WTC11 (cell line): ENCODE results near the gene PDZK1. TPM values are rescaled to one million over a fixed set of nuclear protein-coding genes. Genes with fewer than 3 reads are reported as not detected.
"Not testable (repeated sequence)": the region's sequence is repeated elsewhere in the genome, so short reads cannot be mapped to it uniquely, and the experiment has no call there.

Experiments
- ATAC-seq: fragments of 200-7000 bp; cut with Tn5 transposase; 2 replicates; pipeline ENCODE4 v1.10.0; 2021; ENCODE audit warnings: mild to moderate bottlenecking, moderate library complexity
- CTCF ChIA-PET: fragments of 300-600 bp; sonication (Branson Sonifier 250); formaldehyde crosslinking; loops from one replicate; lab custom pipeline; 2021; ENCODE audit warnings: antibody characterized with exemption; lab: Charles Lee
- POLR2A ChIA-PET: fragments of 350-600 bp; sonication (Branson Sonifier 250); formaldehyde crosslinking; loops from one replicate; lab custom pipeline; 2021; ENCODE audit warnings: antibody characterized with exemption; lab: Charles Lee
- DNase-seq: peaks from one replicate; pipeline ENCODE4 v3.0.0; 2021; ENCODE audit warnings: low spot score
- H3K27ac Mint-ChIP-seq: 2 replicates; pipeline ENCODE4 v1.8.0; 2021; ENCODE audit warnings: mixed read lengths
- H3K27me3 Mint-ChIP-seq: 2 replicates; pipeline ENCODE4 v1.8.0; 2021; ENCODE audit warnings: low read depth, mild to moderate bottlenecking, moderate library complexity, mixed read lengths
- H3K36me3 Mint-ChIP-seq: 2 replicates; pipeline ENCODE4 v1.8.0; 2021; ENCODE audit warnings: mixed read lengths
- H3K4me1 Mint-ChIP-seq: 2 replicates; pipeline ENCODE4 v1.8.0; 2022; ENCODE audit warnings: mixed read lengths
- H3K4me3 Mint-ChIP-seq: 2 replicates; pipeline ENCODE4 v1.8.0; 2021; ENCODE audit warnings: mild to moderate bottlenecking, moderate library complexity, mixed read lengths
- H3K9me3 Mint-ChIP-seq: 2 replicates; pipeline ENCODE4 v1.8.0; 2021; ENCODE audit warnings: mixed read lengths
- CBFB ChIP-seq: sonication (generic); formaldehyde crosslinking; IDR thresholded peaks from 2 replicates; pipeline ENCODE4 v1.8.1; 2022; ENCODE audit warnings: mild to moderate bottlenecking, low read depth, missing genetic modification reagents
- ELF4 ChIP-seq: sonication (generic); formaldehyde crosslinking; IDR thresholded peaks from 2 replicates; pipeline ENCODE4 v1.8.1; 2022; ENCODE audit warnings: low read depth, mild to moderate bottlenecking, moderate library complexity, missing genetic modification reagents
- EMX1 ChIP-seq: fragments of 250-450 bp; sonication (Bioruptor Pico); IDR thresholded peaks from 2 replicates; pipeline ENCODE4 v1.8.0; 2021; ENCODE audit warnings: mild to moderate bottlenecking
- ESRRA ChIP-seq: sonication (generic); formaldehyde crosslinking; IDR thresholded peaks from 2 replicates; pipeline ENCODE4 v1.8.1; 2022; ENCODE audit warnings: mild to moderate bottlenecking, missing genetic modification reagents, borderline replicate concordance
- MXD4 ChIP-seq: fragments of 250-450 bp; sonication (Bioruptor Pico); IDR thresholded peaks from 2 replicates; pipeline ENCODE4 v1.8.0; 2021; ENCODE audit warnings: mild to moderate bottlenecking, moderate library complexity, borderline replicate concordance
- MYBL2 ChIP-seq: sonication (generic); formaldehyde crosslinking; IDR thresholded peaks from 2 replicates; pipeline ENCODE4 v1.8.1; 2023; ENCODE audit warnings: mild to moderate bottlenecking, moderate library complexity, missing genetic modification reagents
- NFE2L1 ChIP-seq: sonication (generic); formaldehyde crosslinking; IDR thresholded peaks from 2 replicates; pipeline ENCODE4 v1.8.1; 2023; ENCODE audit warnings: missing genetic modification reagents
- SMAD4 ChIP-seq: sonication (generic); formaldehyde crosslinking; IDR thresholded peaks from 2 replicates; pipeline ENCODE4 v1.8.0; 2022; ENCODE audit warnings: mild to moderate bottlenecking, missing genetic modification reagents
- ZNF232 ChIP-seq: sonication (generic); formaldehyde crosslinking; IDR thresholded peaks from 2 replicates; pipeline ENCODE4 v1.8.0; 2022; ENCODE audit warnings: mild to moderate bottlenecking, missing genetic modification reagents
- total RNA-seq: library from RNA; stranded (reverse); gene quantifications from 3 replicates; pipeline ENCODE4 v1.2.3, GENCODE V29; 2021
- TF ChIP-seq, protein P1 (sequence below): sonication (generic); formaldehyde crosslinking; IDR thresholded peaks from 2 replicates; pipeline ENCODE4 v1.8.1; 2022; ENCODE audit warnings: low read depth, missing genetic modification reagents, borderline replicate concordance
- TF ChIP-seq, protein P2 (sequence below): fragments of 250-450 bp; sonication (Bioruptor Pico); conservative IDR thresholded peaks from 2 replicates; pipeline ENCODE4 v1.9.0; 2021; ENCODE audit warnings: mild to moderate bottlenecking
- TF ChIP-seq, protein P3 (sequence below): fragments of 250-450 bp; sonication (Bioruptor Pico); IDR thresholded peaks from 2 replicates; pipeline ENCODE4 v1.9.0; 2021; ENCODE audit warnings: mild to moderate bottlenecking
- TF ChIP-seq, protein P4 (sequence below): sonication (generic); formaldehyde crosslinking; IDR thresholded peaks from 2 replicates; pipeline ENCODE4 v1.8.0; 2022; ENCODE audit warnings: mild to moderate bottlenecking, missing genetic modification reagents
- TF ChIP-seq, protein P5 (sequence below): sonication (generic); formaldehyde crosslinking; IDR thresholded peaks from 2 replicates; pipeline ENCODE4 v1.8.0; 2022; ENCODE audit warnings: mild to moderate bottlenecking, missing genetic modification reagents
- TF ChIP-seq, protein P6 (sequence below): sonication (generic); formaldehyde crosslinking; IDR thresholded peaks from 2 replicates; pipeline ENCODE4 v1.8.0; 2023; ENCODE audit warnings: mild to moderate bottlenecking, missing genetic modification reagents
- TF ChIP-seq, protein P7 (sequence below): fragments of 250-450 bp; sonication (Bioruptor Pico); IDR thresholded peaks from 2 replicates; pipeline ENCODE4 v1.9.0; 2021; ENCODE audit warnings: mild to moderate bottlenecking
- TF ChIP-seq, protein P8 (sequence below): fragments of 250-450 bp; sonication (Bioruptor Pico); IDR thresholded peaks from 2 replicates; pipeline ENCODE4 v1.9.0; 2021; ENCODE audit warnings: moderate library complexity, mild to moderate bottlenecking, inconsistent platforms, borderline replicate concordance
- TF ChIP-seq, protein P9 (sequence below): sonication (generic); formaldehyde crosslinking; IDR thresholded peaks from 2 replicates; pipeline ENCODE4 v1.8.1; 2022; ENCODE audit warnings: mild to moderate bottlenecking, moderate library complexity, missing genetic modification reagents

PDZK1 gene
- total RNA-seq, 1 experiment from 2014 or later, result 0.77 TPM

DNA sequence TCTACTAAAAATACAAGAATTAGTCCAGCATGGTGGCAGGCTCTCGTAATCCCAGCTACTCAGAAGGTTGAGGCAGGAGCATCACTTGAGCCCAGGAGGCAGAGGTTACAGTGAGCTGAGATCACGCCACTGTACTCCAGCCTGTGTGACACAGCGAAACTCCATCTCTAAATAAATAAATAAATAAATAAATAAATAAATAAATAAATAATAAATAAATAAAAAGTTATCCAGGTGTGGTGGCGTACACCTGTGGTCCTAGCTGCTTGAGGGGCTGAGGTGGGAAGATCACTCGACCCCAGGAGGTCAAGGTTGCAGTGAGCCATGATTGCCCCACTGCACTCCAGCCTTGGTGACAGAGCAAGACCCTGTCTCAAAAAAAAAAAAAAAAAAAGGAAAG lies 11.3 kb upstream of the PDZK1 start:
- H3K36me3 Mint-ChIP-seq, H3K4me3 Mint-ChIP-seq, H3K4me1 Mint-ChIP-seq, ATAC-seq, DNase-seq, H3K9me3 Mint-ChIP-seq, H3K27ac Mint-ChIP-seq, CTCF ChIA-PET, POLR2A ChIA-PET: not testable (repeated sequence)
- peaks cover 28% of the 10 kb centered on the region for H3K27me3 Mint-ChIP-seq

DNA sequence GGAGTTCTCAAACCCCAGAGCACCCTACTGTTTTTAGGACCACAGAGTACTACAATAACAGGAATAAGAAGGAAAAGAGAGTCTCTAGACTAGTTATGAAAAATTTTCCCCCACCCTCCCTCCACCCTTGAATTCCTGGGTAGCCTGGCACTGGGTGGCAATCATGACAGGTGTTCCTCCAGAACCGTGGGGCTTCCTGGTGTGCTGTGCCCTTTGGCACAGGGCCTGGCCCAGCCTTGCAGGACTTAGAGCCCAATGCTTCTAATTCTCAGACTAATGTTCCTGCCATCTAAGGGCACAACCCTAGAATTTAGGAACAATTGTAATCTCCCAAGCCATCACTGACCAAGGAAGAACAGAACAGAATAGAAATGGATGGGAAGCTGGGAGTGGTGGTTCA lies 10.7 kb upstream of the PDZK1 start:
- Mint-ChIP-seq H3K27me3 (peaks cover 28% of the 10 kb centered on the region), H3K9me3 (no peaks in the 10 kb centered on the region), H3K4me1 (peaks cover 8% of the 10 kb centered on the region), H3K4me3 (no peak overlapping the region), H3K36me3 (no peaks in the 10 kb centered on the region), H3K27ac (no peak overlapping the region; the same call in 1 of the 2 replicates)
- ChIA-PET CTCF (no interaction called here), POLR2A (no interaction called here)
- TF ChIP-seq, protein P1, sequence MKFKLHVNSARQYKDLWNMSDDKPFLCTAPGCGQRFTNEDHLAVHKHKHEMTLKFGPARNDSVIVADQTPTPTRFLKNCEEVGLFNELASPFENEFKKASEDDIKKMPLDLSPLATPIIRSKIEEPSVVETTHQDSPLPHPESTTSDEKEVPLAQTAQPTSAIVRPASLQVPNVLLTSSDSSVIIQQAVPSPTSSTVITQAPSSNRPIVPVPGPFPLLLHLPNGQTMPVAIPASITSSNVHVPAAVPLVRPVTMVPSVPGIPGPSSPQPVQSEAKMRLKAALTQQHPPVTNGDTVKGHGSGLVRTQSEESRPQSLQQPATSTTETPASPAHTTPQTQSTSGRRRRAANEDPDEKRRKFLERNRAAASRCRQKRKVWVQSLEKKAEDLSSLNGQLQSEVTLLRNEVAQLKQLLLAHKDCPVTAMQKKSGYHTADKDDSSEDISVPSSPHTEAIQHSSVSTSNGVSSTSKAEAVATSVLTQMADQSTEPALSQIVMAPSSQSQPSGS (CRISPR knock-in tag), result no peak
- TF ChIP-seq, protein P2, sequence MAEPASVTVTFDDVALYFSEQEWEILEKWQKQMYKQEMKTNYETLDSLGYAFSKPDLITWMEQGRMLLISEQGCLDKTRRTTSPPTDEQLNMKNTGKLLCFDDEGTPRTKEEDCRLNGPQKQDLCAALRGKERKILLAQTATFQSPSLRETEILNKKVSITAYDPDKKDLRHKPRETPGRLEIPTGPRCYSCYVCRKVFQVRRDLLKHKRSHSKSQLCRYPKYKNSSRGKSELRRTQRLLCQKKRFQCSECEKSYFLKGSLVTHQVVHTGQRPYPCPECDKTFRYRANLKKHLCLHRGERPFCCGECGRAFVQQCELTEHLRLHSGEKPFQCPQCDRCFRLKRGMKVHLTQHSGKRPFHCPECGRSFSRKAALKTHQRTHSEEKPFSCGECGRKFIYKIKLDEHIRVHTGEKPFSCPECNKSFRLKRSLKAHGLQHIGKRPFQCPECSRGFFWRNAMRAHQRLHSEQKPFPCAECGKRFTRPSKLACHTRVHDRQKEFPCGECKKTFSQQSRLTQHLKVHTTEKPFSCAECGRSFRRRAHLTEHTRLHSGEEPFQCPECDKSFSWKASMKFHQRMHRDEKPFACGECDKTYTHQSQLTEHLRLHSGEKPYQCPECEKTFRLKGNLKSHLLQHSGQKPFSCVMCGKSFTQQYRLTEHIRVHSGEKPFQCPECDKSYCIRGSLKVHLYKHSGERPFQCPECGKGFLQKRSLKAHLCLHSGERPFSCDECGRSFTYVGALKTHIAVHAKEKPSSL (CRISPR knock-in tag), result no peak
- no peak for TF ChIP-seq MYBL2 (CRISPR knock-in tag)
- TF ChIP-seq, protein P3, sequence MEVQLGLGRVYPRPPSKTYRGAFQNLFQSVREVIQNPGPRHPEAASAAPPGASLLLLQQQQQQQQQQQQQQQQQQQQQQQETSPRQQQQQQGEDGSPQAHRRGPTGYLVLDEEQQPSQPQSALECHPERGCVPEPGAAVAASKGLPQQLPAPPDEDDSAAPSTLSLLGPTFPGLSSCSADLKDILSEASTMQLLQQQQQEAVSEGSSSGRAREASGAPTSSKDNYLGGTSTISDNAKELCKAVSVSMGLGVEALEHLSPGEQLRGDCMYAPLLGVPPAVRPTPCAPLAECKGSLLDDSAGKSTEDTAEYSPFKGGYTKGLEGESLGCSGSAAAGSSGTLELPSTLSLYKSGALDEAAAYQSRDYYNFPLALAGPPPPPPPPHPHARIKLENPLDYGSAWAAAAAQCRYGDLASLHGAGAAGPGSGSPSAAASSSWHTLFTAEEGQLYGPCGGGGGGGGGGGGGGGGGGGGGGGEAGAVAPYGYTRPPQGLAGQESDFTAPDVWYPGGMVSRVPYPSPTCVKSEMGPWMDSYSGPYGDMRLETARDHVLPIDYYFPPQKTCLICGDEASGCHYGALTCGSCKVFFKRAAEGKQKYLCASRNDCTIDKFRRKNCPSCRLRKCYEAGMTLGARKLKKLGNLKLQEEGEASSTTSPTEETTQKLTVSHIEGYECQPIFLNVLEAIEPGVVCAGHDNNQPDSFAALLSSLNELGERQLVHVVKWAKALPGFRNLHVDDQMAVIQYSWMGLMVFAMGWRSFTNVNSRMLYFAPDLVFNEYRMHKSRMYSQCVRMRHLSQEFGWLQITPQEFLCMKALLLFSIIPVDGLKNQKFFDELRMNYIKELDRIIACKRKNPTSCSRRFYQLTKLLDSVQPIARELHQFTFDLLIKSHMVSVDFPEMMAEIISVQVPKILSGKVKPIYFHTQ, result no peak
- TF ChIP-seq, protein P4, sequence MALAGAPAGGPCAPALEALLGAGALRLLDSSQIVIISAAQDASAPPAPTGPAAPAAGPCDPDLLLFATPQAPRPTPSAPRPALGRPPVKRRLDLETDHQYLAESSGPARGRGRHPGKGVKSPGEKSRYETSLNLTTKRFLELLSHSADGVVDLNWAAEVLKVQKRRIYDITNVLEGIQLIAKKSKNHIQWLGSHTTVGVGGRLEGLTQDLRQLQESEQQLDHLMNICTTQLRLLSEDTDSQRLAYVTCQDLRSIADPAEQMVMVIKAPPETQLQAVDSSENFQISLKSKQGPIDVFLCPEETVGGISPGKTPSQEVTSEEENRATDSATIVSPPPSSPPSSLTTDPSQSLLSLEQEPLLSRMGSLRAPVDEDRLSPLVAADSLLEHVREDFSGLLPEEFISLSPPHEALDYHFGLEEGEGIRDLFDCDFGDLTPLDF (CRISPR knock-in tag), result no peak
- TF ChIP-seq, protein P5, sequence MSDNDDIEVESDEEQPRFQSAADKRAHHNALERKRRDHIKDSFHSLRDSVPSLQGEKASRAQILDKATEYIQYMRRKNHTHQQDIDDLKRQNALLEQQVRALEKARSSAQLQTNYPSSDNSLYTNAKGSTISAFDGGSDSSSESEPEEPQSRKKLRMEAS (CRISPR knock-in tag), result no peak
- ATAC-seq (no peak), DNase-seq (no peak)

DNA sequence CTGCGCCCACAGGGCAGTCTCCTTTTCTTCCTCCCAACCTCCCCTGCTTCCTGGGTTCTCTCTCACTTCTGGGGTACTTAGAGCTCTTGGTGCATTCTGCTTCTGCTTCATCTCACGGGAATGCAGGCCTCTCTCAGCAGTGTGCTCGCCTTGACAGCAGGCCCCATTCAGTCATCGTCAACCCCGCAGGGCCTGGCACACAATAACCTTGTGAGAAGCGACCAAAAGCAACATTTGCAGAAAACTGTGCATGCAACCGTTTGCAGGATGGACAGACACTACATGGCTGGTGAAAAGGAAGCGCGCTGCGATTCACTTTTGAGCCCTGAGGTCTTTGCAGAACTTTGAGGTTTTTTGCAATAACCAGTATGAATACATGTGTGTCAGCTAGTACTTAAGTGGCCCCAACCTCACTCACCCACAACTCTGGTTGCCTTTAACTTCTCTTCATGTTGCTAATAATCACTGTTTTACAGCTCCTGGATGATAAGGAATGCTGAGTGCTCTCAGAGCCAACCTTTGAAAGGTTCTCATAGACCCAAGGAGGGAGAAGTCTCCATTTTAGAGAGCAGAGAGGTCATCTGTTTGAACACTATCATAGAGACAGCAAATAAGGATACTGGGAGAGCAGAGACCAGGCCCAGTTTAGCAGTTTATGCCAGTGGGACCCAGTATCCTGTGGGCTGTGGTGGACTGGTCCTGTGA lies 9.6 kb upstream of the PDZK1 start:
- Mint-ChIP-seq H3K27ac (no peak overlapping the region), H3K4me1 (peaks cover 8% of the 10 kb centered on the region), H3K4me3 (no peak overlapping the region), H3K9me3 (no peaks in the 10 kb centered on the region), H3K36me3 (no peaks in the 10 kb centered on the region), H3K27me3 (peaks cover 28% of the 10 kb centered on the region)
- POLR2A ChIA-PET, result no interaction called here
- DNase-seq, result no peak
- CTCF ChIA-PET, result no interaction called here
- ATAC-seq, result no peak; the same call in 1 of the 2 replicates
- TF ChIP-seq, protein P6, sequence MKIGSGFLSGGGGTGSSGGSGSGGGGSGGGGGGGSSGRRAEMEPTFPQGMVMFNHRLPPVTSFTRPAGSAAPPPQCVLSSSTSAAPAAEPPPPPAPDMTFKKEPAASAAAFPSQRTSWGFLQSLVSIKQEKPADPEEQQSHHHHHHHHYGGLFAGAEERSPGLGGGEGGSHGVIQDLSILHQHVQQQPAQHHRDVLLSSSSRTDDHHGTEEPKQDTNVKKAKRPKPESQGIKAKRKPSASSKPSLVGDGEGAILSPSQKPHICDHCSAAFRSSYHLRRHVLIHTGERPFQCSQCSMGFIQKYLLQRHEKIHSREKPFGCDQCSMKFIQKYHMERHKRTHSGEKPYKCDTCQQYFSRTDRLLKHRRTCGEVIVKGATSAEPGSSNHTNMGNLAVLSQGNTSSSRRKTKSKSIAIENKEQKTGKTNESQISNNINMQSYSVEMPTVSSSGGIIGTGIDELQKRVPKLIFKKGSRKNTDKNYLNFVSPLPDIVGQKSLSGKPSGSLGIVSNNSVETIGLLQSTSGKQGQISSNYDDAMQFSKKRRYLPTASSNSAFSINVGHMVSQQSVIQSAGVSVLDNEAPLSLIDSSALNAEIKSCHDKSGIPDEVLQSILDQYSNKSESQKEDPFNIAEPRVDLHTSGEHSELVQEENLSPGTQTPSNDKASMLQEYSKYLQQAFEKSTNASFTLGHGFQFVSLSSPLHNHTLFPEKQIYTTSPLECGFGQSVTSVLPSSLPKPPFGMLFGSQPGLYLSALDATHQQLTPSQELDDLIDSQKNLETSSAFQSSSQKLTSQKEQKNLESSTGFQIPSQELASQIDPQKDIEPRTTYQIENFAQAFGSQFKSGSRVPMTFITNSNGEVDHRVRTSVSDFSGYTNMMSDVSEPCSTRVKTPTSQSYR (CRISPR knock-in tag), result no peak
- TF ChIP-seq CBFB (CRISPR knock-in tag) (no peak), MYBL2 (CRISPR knock-in tag) (no peak), EMX1 (no peak), MXD4 (CRISPR knock-in tag) (no peak), ZNF232 (CRISPR knock-in tag) (no peak), SMAD4 (CRISPR knock-in tag) (no peak), ESRRA (CRISPR knock-in tag) (no peak), NFE2L1 (CRISPR knock-in tag) (no peak), ELF4 (CRISPR knock-in tag) (no peak)
- TF ChIP-seq, protein P7, sequence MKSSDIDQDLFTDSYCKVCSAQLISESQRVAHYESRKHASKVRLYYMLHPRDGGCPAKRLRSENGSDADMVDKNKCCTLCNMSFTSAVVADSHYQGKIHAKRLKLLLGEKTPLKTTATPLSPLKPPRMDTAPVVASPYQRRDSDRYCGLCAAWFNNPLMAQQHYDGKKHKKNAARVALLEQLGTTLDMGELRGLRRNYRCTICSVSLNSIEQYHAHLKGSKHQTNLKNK (CRISPR knock-in tag), result no peak
- TF ChIP-seq, protein P8, sequence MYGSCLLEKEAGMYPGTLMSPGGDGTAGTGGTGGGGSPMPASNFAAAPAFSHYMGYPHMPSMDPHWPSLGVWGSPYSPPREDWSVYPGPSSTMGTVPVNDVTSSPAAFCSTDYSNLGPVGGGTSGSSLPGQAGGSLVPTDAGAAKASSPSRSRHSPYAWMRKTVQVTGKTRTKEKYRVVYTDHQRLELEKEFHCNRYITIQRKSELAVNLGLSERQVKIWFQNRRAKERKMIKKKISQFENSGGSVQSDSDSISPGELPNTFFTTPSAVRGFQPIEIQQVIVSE, result no peak
- TF ChIP-seq, protein P9, sequence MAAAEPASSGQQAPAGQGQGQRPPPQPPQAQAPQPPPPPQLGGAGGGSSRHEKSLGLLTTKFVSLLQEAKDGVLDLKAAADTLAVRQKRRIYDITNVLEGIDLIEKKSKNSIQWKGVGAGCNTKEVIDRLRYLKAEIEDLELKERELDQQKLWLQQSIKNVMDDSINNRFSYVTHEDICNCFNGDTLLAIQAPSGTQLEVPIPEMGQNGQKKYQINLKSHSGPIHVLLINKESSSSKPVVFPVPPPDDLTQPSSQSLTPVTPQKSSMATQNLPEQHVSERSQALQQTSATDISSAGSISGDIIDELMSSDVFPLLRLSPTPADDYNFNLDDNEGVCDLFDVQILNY (CRISPR knock-in tag), result no peak
